GM12892 (cell line): ENCODE data around the gene NPAS2.

ENCODE experiments used
- POLR2A ChIP-seq: IDR thresholded peaks from 2 replicates; pipeline ENCODE4 v1.6.1; 2011; ENCODE audit warnings: low read depth, low read length, control low read depth
- POLR2AphosphoS5 ChIP-seq: IDR thresholded peaks from 2 replicates; pipeline ENCODE4 v1.6.1; 2011; ENCODE audit warnings: low read depth, low read length, control low read depth
- TAF1 ChIP-seq: IDR thresholded peaks from 2 replicates; pipeline ENCODE4 v1.6.1; 2011; ENCODE audit warnings: low read depth, mild to moderate bottlenecking, control low read depth, low read length, borderline replicate concordance

DNA sequence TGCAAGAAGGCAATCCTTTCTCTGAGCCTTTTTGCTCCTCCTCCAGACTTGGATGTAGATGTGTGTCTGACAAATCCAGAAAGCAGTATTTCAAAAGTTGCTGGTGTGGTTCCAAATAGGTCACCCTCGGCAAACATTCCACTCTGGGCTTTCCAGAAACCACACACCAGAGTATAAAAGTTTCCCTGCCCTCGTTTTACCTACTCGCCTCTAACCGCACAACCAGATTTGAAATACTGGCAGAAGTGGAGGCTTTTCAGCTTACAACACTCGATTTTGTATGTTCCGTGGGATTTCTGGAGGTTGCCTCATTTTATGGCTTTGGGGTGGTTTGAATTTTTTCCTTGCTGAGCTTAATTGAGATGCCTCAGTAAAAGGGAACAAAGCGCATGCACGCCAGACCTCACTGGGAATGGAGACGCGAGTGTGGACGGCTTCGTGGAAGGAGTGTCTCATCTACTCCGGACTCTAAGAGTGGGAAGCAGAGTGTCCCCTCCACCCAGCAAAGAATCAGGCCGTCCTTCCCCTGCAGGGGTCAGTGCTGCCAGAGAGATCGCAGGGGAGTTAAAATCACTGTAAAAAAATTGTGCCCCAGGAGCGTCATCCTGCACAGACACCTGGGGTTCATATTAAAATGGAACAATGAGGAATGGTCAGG is 138.2 kb downstream of the NPAS2 start:
- TF ChIP-seq POLR2AphosphoS5 (no peak), TAF1 (no peak), POLR2A (no peak)
